Naive B cell (primary cell): ENCODE results near the gene DNM3. TPM values are rescaled to one million over a fixed set of nuclear protein-coding genes. Genes with fewer than 3 reads are reported as not detected.

Experiments
- ATAC-seq, 2 donors: fragments of 150-1000 bp; cut with Tn5 transposase; 2 replicates each; pipeline ENCODE4 v1.10.0; 2021; ENCODE audit warnings: low read depth in 2 of 2, mild to moderate bottlenecking in 2 of 2, moderate library complexity in 2 of 2
- DNase-seq: peaks from one replicate; pipeline ENCODE4 v3.0.0; 2022
- H3K27ac Mint-ChIP-seq, 6 donors: one replicate each; pipeline ENCODE4 v1.8.0; 2020 to 2022; ENCODE audit warnings: mild to moderate bottlenecking in 6 of 6, mixed read lengths in 6 of 6, moderate library complexity in 5 of 6, inconsistent platforms in 2 of 6
- H3K27me3 Mint-ChIP-seq, 3 donors: one replicate each; pipeline ENCODE4 v1.8.0; 2021 to 2022; ENCODE audit warnings: mixed read lengths in 3 of 3, mild to moderate bottlenecking in 1 of 3
- H3K36me3 Mint-ChIP-seq, 2 donors: one replicate each; pipeline ENCODE4 v1.8.0; 2020 to 2022; ENCODE audit warnings: mixed read lengths in 2 of 2, inconsistent platforms in 1 of 2, mild to moderate bottlenecking in 1 of 2
- H3K4me1 Mint-ChIP-seq, 3 donors: one replicate each; pipeline ENCODE4 v1.8.0; 2020 to 2022; ENCODE audit warnings: mixed read lengths in 3 of 3, inconsistent platforms in 1 of 3, mild to moderate bottlenecking in 1 of 3, moderate library complexity in 1 of 3
- H3K4me3 Mint-ChIP-seq, 8 donors: one replicate each; pipeline ENCODE4 v1.8.0; 2020 to 2022; ENCODE audit warnings: mild to moderate bottlenecking in 8 of 8, mixed read lengths in 8 of 8, moderate library complexity in 8 of 8, inconsistent platforms in 2 of 8
- H3K9me3 Mint-ChIP-seq, 7 donors: one replicate each; pipeline ENCODE4 v1.8.0; 2020 to 2022; ENCODE audit warnings: mixed read lengths in 7 of 7, mild to moderate bottlenecking in 5 of 7, inconsistent platforms in 2 of 7, moderate library complexity in 1 of 7
- polyA plus RNA-seq, 6 donors: library from polyadenylated mRNA; unstranded; fragments of 300-500 nt; fragmentation: Illumina TruSeq; gene quantifications; one replicate each; pipeline ENCODE4 v1.2.3, GENCODE V29; 2021; ENCODE audit warnings: low read depth in 6 of 6

DNM3 gene
- polyA plus RNA-seq, 6 donors from 2014 or later, result 0.32 to 6.6 (median 0.57) TPM

GRCh38 chr1:172388490-172388889 lies 547.2 kb downstream of the DNM3 start:
- Mint-ChIP-seq H3K36me3 (no peaks in the 10 kb centered on the region), H3K27ac (peak overlapping the region in 3 of 6 donors; percentile 22 to 68 (median 49)), H3K27me3 (no peaks in the 10 kb centered on the region), H3K4me1 (peaks cover 34 to 45% (median 35%) of the 10 kb centered on the region in 3 donors), H3K9me3 (peaks cover 0 to 2% (median 0%) of the 10 kb centered on the region in 7 donors), H3K4me3 (no peak overlapping the region)
- DNase-seq, result no peak
- no peak for ATAC-seq

GRCh38 chr1:172390301-172390682 lies 549.0 kb downstream of the DNM3 start:
- H3K36me3 Mint-ChIP-seq, result no peaks in the 10 kb centered on the region
- peak overlapping the region; percentile 87 to 95 (median 92) for H3K4me3 Mint-ChIP-seq
- H3K27me3 Mint-ChIP-seq, result no peaks in the 10 kb centered on the region
- DNase-seq, result no peak
- no peak for ATAC-seq
- H3K27ac Mint-ChIP-seq, result peak overlapping the region; percentile 98 to 100 (median 99)
- H3K9me3 Mint-ChIP-seq, result peaks cover 0 to 2% (median 0%) of the 10 kb centered on the region in 7 donors
- H3K4me1 Mint-ChIP-seq, result peaks cover 46 to 62% (median 51%) of the 10 kb centered on the region in 3 donors

- Mint-ChIP-seq H3K4me1 (peaks cover 46 to 62% (median 51%) of the 10 kb centered on the region in 3 donors), H3K9me3 (peaks cover 0 to 2% (median 0%) of the 10 kb centered on the region in 7 donors), H3K27ac (peak overlapping the region; percentile 98 to 100 (median 99)), H3K27me3 (no peaks in the 10 kb centered on the region), H3K4me3 (peak overlapping the region; percentile 87 to 95 (median 92)), H3K36me3 (no peaks in the 10 kb centered on the region)
- ATAC-seq (peak; percentile 58 to 59), DNase-seq (peak; percentile 63)
Measured at GRCh38 chr1:172390683-172391551, 549.6 kb downstream of the DNM3 start.

- Mint-ChIP-seq H3K27ac (peak overlapping the region; percentile 91 to 99 (median 98)), H3K9me3 (peaks cover 0 to 2% (median 0%) of the 10 kb centered on the region in 7 donors), H3K36me3 (no peaks in the 10 kb centered on the region), H3K4me3 (peak overlapping the region in 2 of 8 donors; percentile 10 to 88), H3K27me3 (no peaks in the 10 kb centered on the region), H3K4me1 (peaks cover 45 to 61% (median 51%) of the 10 kb centered on the region in 3 donors)
- ATAC-seq (no peak), DNase-seq (no peak)
Measured at GRCh38 chr1:172391976-172392375, 550.7 kb downstream of the DNM3 start.

GRCh38 chr1:172393354-172393753 lies 552.1 kb downstream of the DNM3 start:
- H3K4me1 Mint-ChIP-seq, result peaks cover 47 to 61% (median 57%) of the 10 kb centered on the region in 3 donors
- peak overlapping the region; percentile 98 to 99 (median 99) for H3K27ac Mint-ChIP-seq
- no peaks in the 10 kb centered on the region for H3K36me3 Mint-ChIP-seq
- peak overlapping the region; percentile 67 to 82 (median 76) for H3K4me3 Mint-ChIP-seq
- peak; percentile 65 for DNase-seq
- peaks cover 0 to 2% (median 0%) of the 10 kb centered on the region in 7 donors for H3K9me3 Mint-ChIP-seq
- no peaks in the 10 kb centered on the region for H3K27me3 Mint-ChIP-seq
- ATAC-seq, result peak; percentile 67

- Mint-ChIP-seq H3K4me1 (peaks cover 56 to 66% (median 62%) of the 10 kb centered on the region in 3 donors), H3K27ac (peak overlapping the region; percentile 98 to 99 (median 99)), H3K36me3 (no peaks in the 10 kb centered on the region), H3K4me3 (peak overlapping the region; percentile 57 to 85 (median 78)), H3K27me3 (no peaks in the 10 kb centered on the region), H3K9me3 (peaks cover 0 to 2% (median 0%) of the 10 kb centered on the region in 7 donors)
- DNase-seq (peak; percentile 82), ATAC-seq (peak; percentile 78 to 80)
Measured at GRCh38 chr1:172394141-172394751, 552.9 kb downstream of the DNM3 start.

- Mint-ChIP-seq H3K4me1 (peaks cover 56 to 68% (median 67%) of the 10 kb centered on the region in 3 donors), H3K4me3 (peak overlapping the region in 7 of 8 donors; percentile 57 to 81 (median 76)), H3K36me3 (no peaks in the 10 kb centered on the region), H3K9me3 (peaks cover 0 to 2% (median 0%) of the 10 kb centered on the region in 7 donors), H3K27me3 (no peaks in the 10 kb centered on the region), H3K27ac (peak overlapping the region; percentile 86 to 99 (median 98))
- ATAC-seq (no peak), DNase-seq (no peak)
Measured at GRCh38 chr1:172394811-172395210, 553.5 kb downstream of the DNM3 start.

GRCh38 chr1:172395576-172395975 lies 554.3 kb downstream of the DNM3 start:
- H3K4me1 Mint-ChIP-seq, result peaks cover 55 to 66% (median 65%) of the 10 kb centered on the region in 3 donors
- peak overlapping the region in 1 of 8 donors; percentile 54 for H3K4me3 Mint-ChIP-seq
- no peak for ATAC-seq
- peaks cover 0 to 2% (median 0%) of the 10 kb centered on the region in 7 donors for H3K9me3 Mint-ChIP-seq
- no peaks in the 10 kb centered on the region for H3K36me3 Mint-ChIP-seq
- peak overlapping the region in 4 of 6 donors; percentile 49 to 99 (median 92) for H3K27ac Mint-ChIP-seq
- no peak for DNase-seq
- no peaks in the 10 kb centered on the region for H3K27me3 Mint-ChIP-seq

- no peak for ATAC-seq
- H3K36me3 Mint-ChIP-seq, result no peaks in the 10 kb centered on the region
- H3K4me3 Mint-ChIP-seq, result no peak overlapping the region
- peaks cover 44 to 57% (median 51%) of the 10 kb centered on the region in 3 donors for H3K4me1 Mint-ChIP-seq
- DNase-seq, result no peak
- H3K27ac Mint-ChIP-seq, result peak overlapping the region in 1 of 6 donors; percentile 66
- no peaks in the 10 kb centered on the region for H3K27me3 Mint-ChIP-seq
- H3K9me3 Mint-ChIP-seq, result peaks cover 0 to 2% (median 0%) of the 10 kb centered on the region in 7 donors
Measured at GRCh38 chr1:172397221-172397620, 555.9 kb downstream of the DNM3 start.

GRCh38 chr1:172397633-172398032 lies 556.3 kb downstream of the DNM3 start:
- DNase-seq (no peak), ATAC-seq (no peak)
- H3K4me1 Mint-ChIP-seq, result peaks cover 40 to 53% (median 47%) of the 10 kb centered on the region in 3 donors
- no peak overlapping the region for H3K4me3 Mint-ChIP-seq
- H3K27me3 Mint-ChIP-seq, result no peaks in the 10 kb centered on the region
- peak overlapping the region in 3 of 6 donors; percentile 24 to 66 (median 42) for H3K27ac Mint-ChIP-seq
- H3K9me3 Mint-ChIP-seq, result peaks cover 0 to 2% (median 0%) of the 10 kb centered on the region in 7 donors
- no peaks in the 10 kb centered on the region for H3K36me3 Mint-ChIP-seq

- DNase-seq (no peak), ATAC-seq (no peak)
- peak overlapping the region in 5 of 6 donors; percentile 17 to 66 (median 24) for H3K27ac Mint-ChIP-seq
- H3K4me1 Mint-ChIP-seq, result peaks cover 35 to 47% (median 45%) of the 10 kb centered on the region in 3 donors
- H3K36me3 Mint-ChIP-seq, result no peaks in the 10 kb centered on the region
- no peak overlapping the region for H3K4me3 Mint-ChIP-seq
- peaks cover 0 to 2% (median 0%) of the 10 kb centered on the region in 7 donors for H3K9me3 Mint-ChIP-seq
- H3K27me3 Mint-ChIP-seq, result no peaks in the 10 kb centered on the region
Measured at GRCh38 chr1:172398193-172398592, 556.9 kb downstream of the DNM3 start.

- H3K4me3 Mint-ChIP-seq, result peak overlapping the region; percentile 53 to 84 (median 66)
- ATAC-seq (peak; percentile 49 to 61), DNase-seq (peak; percentile 36)
- H3K36me3 Mint-ChIP-seq, result no peaks in the 10 kb centered on the region
- no peaks in the 10 kb centered on the region for H3K27me3 Mint-ChIP-seq
- no peaks in the 10 kb centered on the region for H3K9me3 Mint-ChIP-seq
- peaks cover 26 to 39% (median 35%) of the 10 kb centered on the region in 3 donors for H3K4me1 Mint-ChIP-seq
- H3K27ac Mint-ChIP-seq, result peak overlapping the region in 5 of 6 donors; percentile 17 to 81 (median 65)
Measured at GRCh38 chr1:172398970-172399755, 557.9 kb downstream of the DNM3 start.
